ENCODE measurements around the gene PCGF2. TPM values are rescaled to one million over a fixed set of nuclear protein-coding genes. Genes with fewer than 3 reads are reported as not detected.

The PCGF2 gene
- total RNA-seq, 1 donor from 2014 or later, result 56.1 TPM

DNA sequence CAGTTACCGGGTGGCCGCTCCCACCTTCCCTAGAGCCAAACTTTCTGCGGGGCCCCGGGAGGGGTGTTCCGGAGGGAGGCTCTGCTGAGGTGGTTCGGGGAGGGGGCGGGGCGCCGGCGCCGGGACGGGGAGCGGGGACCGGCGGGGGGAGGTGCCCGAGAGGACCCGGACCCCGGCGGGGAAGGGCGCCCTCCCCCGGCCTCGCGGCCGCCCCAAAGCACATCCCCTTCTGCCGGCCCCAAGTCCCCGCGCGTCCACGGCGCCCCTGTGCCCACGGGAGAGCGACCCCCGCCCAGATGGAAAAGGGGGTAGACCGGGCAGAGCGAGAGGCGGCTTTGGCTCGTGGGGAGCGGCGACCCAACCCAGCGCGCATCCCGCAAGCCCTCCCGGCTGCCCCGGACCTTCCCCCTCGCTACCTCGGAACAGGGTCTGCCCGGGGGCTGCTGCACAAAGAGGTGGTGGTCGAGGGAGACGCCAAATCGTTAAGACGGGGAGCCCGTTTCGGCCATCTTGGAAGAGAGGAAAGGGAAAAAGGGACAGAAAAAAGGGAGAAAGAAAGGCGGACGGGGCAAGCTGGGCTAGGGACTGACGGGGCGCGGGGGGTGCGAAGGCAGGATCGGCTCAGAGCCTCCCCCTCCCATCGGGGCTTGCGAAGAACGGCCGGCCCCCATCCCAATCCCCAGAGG is 530 bp downstream of the PCGF2 start:
- TF ChIP-seq, protein P1, sequence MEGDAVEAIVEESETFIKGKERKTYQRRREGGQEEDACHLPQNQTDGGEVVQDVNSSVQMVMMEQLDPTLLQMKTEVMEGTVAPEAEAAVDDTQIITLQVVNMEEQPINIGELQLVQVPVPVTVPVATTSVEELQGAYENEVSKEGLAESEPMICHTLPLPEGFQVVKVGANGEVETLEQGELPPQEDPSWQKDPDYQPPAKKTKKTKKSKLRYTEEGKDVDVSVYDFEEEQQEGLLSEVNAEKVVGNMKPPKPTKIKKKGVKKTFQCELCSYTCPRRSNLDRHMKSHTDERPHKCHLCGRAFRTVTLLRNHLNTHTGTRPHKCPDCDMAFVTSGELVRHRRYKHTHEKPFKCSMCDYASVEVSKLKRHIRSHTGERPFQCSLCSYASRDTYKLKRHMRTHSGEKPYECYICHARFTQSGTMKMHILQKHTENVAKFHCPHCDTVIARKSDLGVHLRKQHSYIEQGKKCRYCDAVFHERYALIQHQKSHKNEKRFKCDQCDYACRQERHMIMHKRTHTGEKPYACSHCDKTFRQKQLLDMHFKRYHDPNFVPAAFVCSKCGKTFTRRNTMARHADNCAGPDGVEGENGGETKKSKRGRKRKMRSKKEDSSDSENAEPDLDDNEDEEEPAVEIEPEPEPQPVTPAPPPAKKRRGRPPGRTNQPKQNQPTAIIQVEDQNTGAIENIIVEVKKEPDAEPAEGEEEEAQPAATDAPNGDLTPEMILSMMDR (IDR thresholded peaks at IDR 0.05), result peak; percentile 59
- Mint-ChIP-seq H3K36me3 (ENCODE audit: low read depth) (peaks cover under 1% of the 10 kb centered on the region), H3K4me1 (ENCODE audit: low read depth) (peaks cover 63% of the 10 kb centered on the region), H3K27me3 (ENCODE audit: low read depth) (no peaks in the 10 kb centered on the region), H3K27ac (ENCODE audit: unreplicated experiment) (peak overlapping the region; percentile 84), H3K9me3 (ENCODE audit: low read depth) (no peaks in the 10 kb centered on the region), H3K4me3 (ENCODE audit: unreplicated experiment) (peak overlapping the region; percentile 81)
- no peak for DNase-seq (ENCODE audit: low spot score)

DNA sequence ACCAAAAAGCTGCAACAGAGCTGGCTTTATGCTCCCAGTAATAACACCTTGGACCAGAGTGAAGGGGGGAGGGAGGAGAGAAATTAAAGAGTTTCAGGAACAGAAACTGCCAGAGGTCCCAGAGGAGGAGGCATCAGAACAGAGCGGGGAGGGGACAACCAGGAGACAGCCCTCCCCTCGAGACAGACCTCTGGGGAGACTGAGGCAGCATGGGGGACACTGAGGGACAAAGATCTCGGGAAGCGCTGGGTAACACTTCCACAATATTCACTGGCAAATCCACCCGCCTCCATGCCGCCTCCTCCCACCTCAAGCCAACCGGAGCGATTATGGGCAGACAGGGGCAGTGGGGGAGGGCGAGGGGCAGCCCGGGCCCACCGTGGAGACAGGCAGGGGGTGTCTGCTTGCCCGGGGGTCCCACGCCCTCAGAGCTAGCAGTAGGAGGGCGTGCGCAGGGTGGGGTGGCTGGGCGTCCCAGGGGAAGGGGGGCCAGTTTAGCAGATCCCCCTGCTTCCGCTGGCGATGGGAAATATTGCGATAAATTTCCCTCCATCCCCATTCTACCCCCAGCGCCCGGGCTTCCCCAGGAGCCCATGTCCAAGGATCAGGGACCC is 1.2 kb downstream of the PCGF2 start:
- Mint-ChIP-seq H3K27ac (ENCODE audit: unreplicated experiment) (peak overlapping the region; percentile 76), H3K4me1 (ENCODE audit: low read depth) (peaks cover 68% of the 10 kb centered on the region), H3K4me3 (ENCODE audit: unreplicated experiment) (peak overlapping the region; percentile 81), H3K9me3 (ENCODE audit: low read depth) (no peaks in the 10 kb centered on the region), H3K36me3 (ENCODE audit: low read depth) (no peaks in the 10 kb centered on the region), H3K27me3 (ENCODE audit: low read depth) (no peaks in the 10 kb centered on the region)
- DNase-seq (ENCODE audit: low spot score), result no peak
- TF ChIP-seq, protein P1 (IDR thresholded peaks at IDR 0.05), result no peak

DNA sequence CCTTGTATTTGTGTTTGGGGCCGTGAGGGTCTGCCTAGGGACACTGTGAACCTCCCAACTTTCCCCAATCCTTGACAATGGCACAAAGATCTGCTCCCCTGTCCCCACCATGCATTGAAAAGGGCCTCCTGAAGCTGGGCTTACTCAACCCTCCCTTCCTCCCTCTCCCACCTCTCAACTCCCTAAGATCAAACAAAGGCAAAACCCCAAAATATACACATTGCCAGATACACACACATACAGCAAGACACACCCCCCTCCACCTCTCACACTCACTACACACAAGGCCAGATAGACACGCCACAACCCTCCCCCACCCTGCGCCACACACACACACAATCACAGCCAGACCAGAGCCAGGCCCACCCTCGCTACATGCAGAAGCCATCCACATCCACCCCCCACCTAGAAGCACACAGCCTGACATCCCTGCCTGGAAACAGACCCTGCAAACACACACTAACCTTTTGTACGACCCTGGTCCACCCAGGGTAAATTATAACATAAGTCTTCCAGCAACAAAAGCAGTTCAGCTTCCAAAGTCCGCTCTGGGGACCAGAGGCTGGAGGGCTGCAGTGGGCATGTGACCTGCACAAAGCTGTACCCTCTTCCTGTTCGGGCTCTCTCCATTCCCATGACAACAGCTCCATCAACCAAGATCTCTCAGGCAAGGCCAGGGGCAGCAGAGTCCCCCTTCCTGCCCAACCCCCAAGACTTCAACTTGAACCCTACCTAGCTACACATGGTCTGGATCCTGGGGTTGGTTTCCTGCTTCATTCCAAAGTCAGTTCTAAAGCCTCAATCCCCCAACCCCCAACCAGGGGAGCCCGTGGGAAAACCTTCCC is 1.9 kb downstream of the PCGF2 start:
- Mint-ChIP-seq H3K4me1 (ENCODE audit: low read depth) (peaks cover 69% of the 10 kb centered on the region), H3K27me3 (ENCODE audit: low read depth) (no peaks in the 10 kb centered on the region), H3K9me3 (ENCODE audit: low read depth) (no peaks in the 10 kb centered on the region), H3K36me3 (ENCODE audit: low read depth) (no peaks in the 10 kb centered on the region), H3K4me3 (ENCODE audit: unreplicated experiment) (peak overlapping the region; percentile 81), H3K27ac (ENCODE audit: unreplicated experiment) (peak overlapping the region; percentile 76)
- TF ChIP-seq, protein P1 (IDR thresholded peaks at IDR 0.05), result no peak
- no peak for DNase-seq (ENCODE audit: low spot score)

DNA sequence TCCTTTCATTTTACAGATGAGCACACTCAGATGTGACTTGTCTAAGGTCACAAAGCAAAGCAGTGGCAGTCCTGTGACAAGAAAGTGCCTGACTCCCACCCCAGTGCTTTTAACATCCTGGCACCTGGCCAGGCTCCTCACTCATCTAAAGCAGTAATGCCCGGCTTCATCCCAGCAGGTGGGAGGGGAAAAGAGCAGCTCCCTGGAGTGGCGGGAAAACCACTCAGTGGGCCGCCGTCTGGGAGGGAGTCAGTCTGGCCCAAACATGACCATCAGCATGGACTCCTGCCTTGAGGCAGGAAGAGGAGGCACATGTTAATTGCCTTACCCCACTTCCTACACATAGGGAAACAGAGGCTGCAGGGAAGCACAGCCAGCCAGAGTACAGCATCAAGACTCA is 2.6 kb downstream of the PCGF2 start:
- H3K4me3 Mint-ChIP-seq (ENCODE audit: unreplicated experiment), result peak overlapping the region; percentile 81
- H3K36me3 Mint-ChIP-seq (ENCODE audit: low read depth), result no peaks in the 10 kb centered on the region
- H3K9me3 Mint-ChIP-seq (ENCODE audit: low read depth), result no peaks in the 10 kb centered on the region
- TF ChIP-seq, protein P1 (IDR thresholded peaks at IDR 0.05), result no peak
- peaks cover 66% of the 10 kb centered on the region for H3K4me1 Mint-ChIP-seq (ENCODE audit: low read depth)
- peak overlapping the region; percentile 76 for H3K27ac Mint-ChIP-seq (ENCODE audit: unreplicated experiment)
- no peak for DNase-seq (ENCODE audit: low spot score)
- H3K27me3 Mint-ChIP-seq (ENCODE audit: low read depth), result no peaks in the 10 kb centered on the region

DNA sequence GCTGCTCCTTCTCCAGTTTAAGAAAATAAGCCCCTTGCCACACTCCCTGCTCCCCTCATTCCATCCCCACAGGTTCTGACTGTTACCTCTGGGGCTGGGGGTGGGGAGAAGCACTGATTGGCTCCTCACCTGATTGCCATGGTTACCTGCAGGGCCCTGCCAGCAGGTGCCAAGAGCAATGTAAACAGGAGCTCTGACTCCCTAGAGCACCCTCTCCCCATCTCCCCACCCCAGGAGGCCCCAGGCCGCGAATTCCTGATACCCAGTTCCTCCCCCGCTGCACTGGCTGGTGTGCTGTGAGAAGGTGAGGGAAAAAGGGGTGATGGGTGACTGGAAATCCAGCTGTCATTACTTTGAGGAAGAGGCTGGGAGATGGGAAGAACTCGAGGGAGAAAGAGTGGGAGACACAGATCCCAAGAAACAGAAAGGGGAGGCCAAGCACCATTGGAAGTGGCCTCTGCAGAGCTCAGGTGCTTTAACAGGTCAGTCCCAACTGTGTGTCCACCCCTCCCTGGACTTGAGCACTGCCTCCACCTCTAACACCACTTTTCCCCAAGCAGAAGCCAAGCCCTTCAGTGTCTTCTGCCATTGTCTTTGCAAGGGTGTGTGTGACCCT is 4.5 kb downstream of the PCGF2 start:
- Mint-ChIP-seq H3K4me3 (ENCODE audit: unreplicated experiment) (no peak overlapping the region), H3K27ac (ENCODE audit: unreplicated experiment) (peak overlapping the region; percentile 69), H3K36me3 (ENCODE audit: low read depth) (peaks cover 3% of the 10 kb centered on the region), H3K9me3 (ENCODE audit: low read depth) (no peaks in the 10 kb centered on the region), H3K4me1 (ENCODE audit: low read depth) (peaks cover 53% of the 10 kb centered on the region), H3K27me3 (ENCODE audit: low read depth) (no peaks in the 10 kb centered on the region)
- TF ChIP-seq, protein P1 (IDR thresholded peaks at IDR 0.05), result no peak
- DNase-seq (ENCODE audit: low spot score), result no peak

Measured in chondrocyte (in vitro differentiated cells).